ENCODE measurements around the gene BFAR.
A peak's percentile ranks its signal among the peaks of the same experiment; 100 is the strongest.
"Not testable (repeated sequence)": the region's sequence is repeated elsewhere in the genome, so short reads cannot be mapped to it uniquely, and the experiment has no call there.

The BFAR gene

GRCh38 chr16:14668556-14669223, 35.9 kb downstream of the BFAR start:
- no peak for ATAC-seq

GRCh38 chr16:14669776-14670175, 37.0 kb downstream of the BFAR start:
- DNase-seq: no peak
- ATAC-seq: no peak
- H3K9me3 Mint-ChIP-seq: peaks cover 0 to 3% of the 10 kb centered on the region in 2 donors
- H3K4me3 Mint-ChIP-seq: no peak overlapping the region
- H3K27me3 Mint-ChIP-seq: no peaks in the 10 kb centered on the region
- no peak overlapping the region for H3K27ac Mint-ChIP-seq
- H3K4me1 Mint-ChIP-seq: peaks cover 8% of the 10 kb centered on the region

More at GRCh38 chr16:14668556-14669223, 35.9 kb downstream of the BFAR start:
- no peak for DNase-seq
- no peak overlapping the region for H3K27ac Mint-ChIP-seq
- H3K9me3 Mint-ChIP-seq: peaks cover 0 to 3% of the 10 kb centered on the region in 2 donors
- H3K4me3 Mint-ChIP-seq: no peak overlapping the region
- peaks cover 8% of the 10 kb centered on the region for H3K4me1 Mint-ChIP-seq
- no peaks in the 10 kb centered on the region for H3K27me3 Mint-ChIP-seq

GRCh38 chr16:14672403-14672971, 39.7 kb downstream of the BFAR start:
- H3K27me3 Mint-ChIP-seq: no peaks in the 10 kb centered on the region
- peak overlapping the region in 1 of 2 donors; percentile 70 for H3K27ac Mint-ChIP-seq
- no peak overlapping the region for H3K4me3 Mint-ChIP-seq
- H3K4me1 Mint-ChIP-seq: peaks cover 8% of the 10 kb centered on the region
- peak; percentile 61 for ATAC-seq
- H3K9me3 Mint-ChIP-seq: peaks cover 0 to 3% of the 10 kb centered on the region in 2 donors
- DNase-seq: peak in 1 of 2 donors; percentile 13

GRCh38 chr16:14676633-14677032, 43.9 kb downstream of the BFAR start:
- ATAC-seq (no peak), DNase-seq (no peak)
- Mint-ChIP-seq H3K27me3 (peaks cover 7% of the 10 kb centered on the region), H3K9me3 (peaks cover 0 to 3% of the 10 kb centered on the region in 2 donors), H3K27ac (peak overlapping the region in 1 of 2 donors; percentile 23), H3K4me3 (no peak overlapping the region), H3K4me1 (peaks cover 8% of the 10 kb centered on the region)

- no peak overlapping the region for H3K4me3 Mint-ChIP-seq
- ATAC-seq: no peak
- H3K27me3 Mint-ChIP-seq: peaks cover 7% of the 10 kb centered on the region
Measured at GRCh38 chr16:14677627-14678026, 44.9 kb downstream of the BFAR start.

GRCh38 chr16:14678748-14679497, 46.2 kb downstream of the BFAR start:
- Mint-ChIP-seq H3K27ac (peak overlapping the region in 1 of 2 donors; percentile 72), H3K4me3 (no peak overlapping the region), H3K4me1 (no peaks in the 10 kb centered on the region), H3K27me3 (peaks cover 7% of the 10 kb centered on the region), H3K9me3 (no peaks in the 10 kb centered on the region)
- no peak for DNase-seq
- no peak for ATAC-seq

More at GRCh38 chr16:14677627-14678026, 44.9 kb downstream of the BFAR start:
- Mint-ChIP-seq H3K4me1 (peaks cover 3% of the 10 kb centered on the region), H3K9me3 (no peaks in the 10 kb centered on the region), H3K27ac (no peak overlapping the region)
- no peak for DNase-seq

GRCh38 chr16:14680396-14680795, 47.6 kb downstream of the BFAR start:
- DNase-seq, H3K9me3 Mint-ChIP-seq, H3K27me3 Mint-ChIP-seq, H3K4me3 Mint-ChIP-seq, H3K27ac Mint-ChIP-seq, H3K4me1 Mint-ChIP-seq, ATAC-seq: not testable (repeated sequence)

- no peak for ATAC-seq
- DNase-seq: no peak
- H3K4me1 Mint-ChIP-seq: no peaks in the 10 kb centered on the region
- H3K4me3 Mint-ChIP-seq: no peak overlapping the region
- H3K27ac Mint-ChIP-seq: no peak overlapping the region
- no peaks in the 10 kb centered on the region for H3K9me3 Mint-ChIP-seq
- peaks cover 7% of the 10 kb centered on the region for H3K27me3 Mint-ChIP-seq
Measured at GRCh38 chr16:14681115-14681514, 48.4 kb downstream of the BFAR start.

GRCh38 chr16:14682121-14682520, 49.4 kb downstream of the BFAR start:
- H3K4me3 Mint-ChIP-seq: no peak overlapping the region
- H3K27me3 Mint-ChIP-seq: peaks cover 7% of the 10 kb centered on the region
- ATAC-seq: no peak
- DNase-seq: no peak
- no peak overlapping the region for H3K27ac Mint-ChIP-seq
- no peaks in the 10 kb centered on the region for H3K4me1 Mint-ChIP-seq
- no peaks in the 10 kb centered on the region for H3K9me3 Mint-ChIP-seq

- not testable (repeated sequence) for H3K4me3 Mint-ChIP-seq, ATAC-seq, H3K4me1 Mint-ChIP-seq, H3K9me3 Mint-ChIP-seq, H3K27ac Mint-ChIP-seq, DNase-seq, H3K27me3 Mint-ChIP-seq
Measured at GRCh38 chr16:14685870-14686793, 53.4 kb downstream of the BFAR start.

- not testable (repeated sequence) for H3K4me3 Mint-ChIP-seq, H3K4me1 Mint-ChIP-seq, H3K9me3 Mint-ChIP-seq, ATAC-seq, DNase-seq, H3K27me3 Mint-ChIP-seq, H3K27ac Mint-ChIP-seq
Measured at GRCh38 chr16:14694129-14694528, 61.4 kb downstream of the BFAR start, which contains the start of gene PLA2G10. PLA2G10 (minus strand) TSS chr16:14694308; CDS start chr16:14694229, 79 bp downstream.

GRCh38 chr16:14701859-14702258, 69.1 kb downstream of the BFAR start:
- not testable (repeated sequence) for H3K27ac Mint-ChIP-seq, H3K9me3 Mint-ChIP-seq, H3K4me3 Mint-ChIP-seq, H3K27me3 Mint-ChIP-seq, DNase-seq, H3K4me1 Mint-ChIP-seq, ATAC-seq

GRCh38 chr16:14702672-14703071, 69.9 kb downstream of the BFAR start:
- peak; percentile 18 for ATAC-seq
- H3K27ac Mint-ChIP-seq, H3K4me1 Mint-ChIP-seq: not testable (repeated sequence)

GRCh38 chr16:14703156-14704011, 70.6 kb downstream of the BFAR start, which contains the start of gene NPIPA3:
NPIPA3 (plus strand) TSS chr16:14703411; CDS start chr16:14708944, 5,533 bp downstream.
- not testable (repeated sequence) for H3K27me3 Mint-ChIP-seq, DNase-seq, H3K4me1 Mint-ChIP-seq, H3K4me3 Mint-ChIP-seq, H3K9me3 Mint-ChIP-seq, H3K27ac Mint-ChIP-seq
- peak; percentile 99 for ATAC-seq

More at GRCh38 chr16:14702672-14703071, 69.9 kb downstream of the BFAR start:
- DNase-seq, H3K9me3 Mint-ChIP-seq, H3K4me3 Mint-ChIP-seq, H3K27me3 Mint-ChIP-seq: not testable (repeated sequence)
